Activated CD8-positive, alpha-beta memory T cell treated with anti-CD3 and anti-CD28 coated beads, Interleukin-2, amount 50 U/mL, for 1 hour (primary cell): ENCODE data around the gene CDC123.
"Not testable (repeated sequence)": the region's sequence is repeated elsewhere in the genome, so short reads cannot be mapped to it uniquely, and the experiment has no call there.

Experiments used
- DNase-seq: peaks from one replicate; pipeline ENCODE4 v3.0.0-alpha.2; 2020; ENCODE audit errors: extremely low read depth

The CDC123 gene

DNA sequence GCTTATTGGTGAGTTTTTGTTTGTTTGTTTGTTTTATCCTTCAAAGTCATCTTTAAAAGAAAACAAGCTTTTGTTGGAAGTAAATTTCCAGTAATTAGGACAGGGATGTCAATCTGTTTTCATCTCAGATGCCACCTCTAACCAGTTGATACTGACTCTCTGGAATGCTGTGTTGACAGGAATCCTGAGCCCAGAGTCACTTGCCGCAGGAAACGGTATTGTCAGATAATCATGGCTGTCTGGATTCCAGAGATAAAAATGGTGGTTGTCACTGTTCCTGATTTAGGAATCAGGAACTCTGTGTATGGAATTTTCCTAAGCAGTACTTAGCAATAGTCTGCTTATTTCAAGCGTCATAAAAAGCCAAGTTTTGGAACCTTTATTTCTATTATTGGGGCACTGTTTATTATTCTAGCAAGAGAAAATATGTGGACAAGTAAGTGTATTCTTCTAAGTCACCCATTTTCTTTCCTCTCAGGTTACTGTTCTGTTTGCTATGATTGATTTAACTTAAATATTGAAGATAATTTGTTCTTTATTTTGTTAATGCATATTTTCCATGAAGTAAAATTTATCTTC, 39.2 kb downstream of the CDC123 start:
- no peak for DNase-seq

DNA sequence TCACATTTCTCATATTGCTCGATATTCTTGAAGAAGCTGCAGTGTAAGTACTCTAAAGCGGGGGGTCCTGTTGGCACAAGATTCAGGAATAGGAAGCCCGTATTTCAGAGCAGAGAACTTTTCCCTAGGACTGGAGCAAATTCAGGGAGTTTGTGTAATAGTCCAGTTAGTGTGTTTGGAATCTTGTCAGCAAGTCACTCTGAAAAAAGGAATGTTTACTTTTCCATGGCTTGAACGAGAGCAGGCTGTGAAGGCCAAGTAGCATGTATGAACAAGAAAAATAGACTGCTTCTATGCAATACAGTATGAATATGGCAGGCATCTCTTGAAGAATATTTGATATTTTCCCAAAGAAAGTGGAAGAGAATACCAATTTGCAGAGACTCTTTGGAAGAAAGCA, 39.8 kb downstream of the CDC123 start:
- no peak for DNase-seq

DNA sequence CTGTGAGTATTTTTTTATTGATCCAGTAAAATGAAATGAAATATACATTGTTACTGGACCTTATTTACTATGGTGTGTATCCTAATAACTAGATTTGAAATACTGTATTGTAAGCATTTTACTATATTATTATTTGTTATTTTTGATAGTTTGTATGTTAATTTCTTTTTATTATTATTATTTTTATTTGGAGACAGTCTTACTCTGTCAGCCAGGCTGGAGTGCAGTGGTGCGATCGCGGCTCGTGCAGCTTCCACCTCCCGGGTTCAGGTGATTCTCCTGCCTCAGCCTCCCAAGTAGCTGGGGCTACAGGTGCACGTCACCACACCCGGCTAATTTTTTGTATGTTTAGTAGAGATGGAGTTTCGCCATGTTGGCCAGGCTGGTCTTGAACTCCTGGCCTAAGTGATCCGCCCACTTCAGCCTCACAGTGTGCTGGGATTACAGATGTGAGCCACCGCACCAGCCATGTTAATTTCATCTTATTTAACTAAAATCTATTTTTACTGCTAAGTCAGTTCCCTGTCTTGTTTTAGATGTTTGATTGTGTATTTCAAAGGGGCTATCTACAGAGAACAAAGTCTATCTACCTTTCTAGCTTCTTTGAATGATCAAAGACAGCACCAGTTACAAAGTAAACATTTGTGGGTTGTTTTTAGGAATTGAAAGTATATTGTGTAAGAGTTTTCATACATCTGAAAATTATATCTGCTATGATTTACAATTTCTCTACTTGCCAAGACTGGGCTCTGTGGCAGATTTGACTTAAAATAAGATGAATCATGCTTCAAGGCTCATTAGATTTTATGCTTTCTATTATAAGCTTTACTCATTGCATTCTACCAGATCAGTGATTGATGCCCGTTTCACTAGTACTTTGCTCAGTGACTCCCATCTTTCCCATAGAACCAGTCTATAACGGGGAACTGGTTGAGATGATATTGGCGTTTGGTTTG, 41.6 kb downstream of the CDC123 start:
- DNase-seq: no peak

DNA sequence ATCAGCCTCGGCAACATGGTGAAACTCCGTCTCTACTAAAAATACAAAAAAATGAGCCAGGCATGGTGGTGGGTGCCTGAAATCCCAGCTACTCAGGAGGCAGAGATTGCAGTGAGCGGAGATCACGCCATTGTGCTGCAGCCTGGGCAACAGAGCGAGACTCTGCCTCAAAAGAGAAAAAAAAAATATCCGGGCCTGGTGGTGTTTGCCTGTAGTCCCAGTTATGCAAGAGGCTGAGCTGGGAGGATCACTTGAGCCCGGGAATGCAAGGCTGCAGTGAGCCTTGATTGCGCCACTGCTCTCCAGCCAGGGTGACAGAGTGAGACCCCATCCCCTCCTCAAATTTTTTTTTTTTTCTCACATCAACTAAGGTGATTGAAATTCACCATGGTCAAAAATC, 42.8 kb downstream of the CDC123 start:
- no peak for DNase-seq

DNA sequence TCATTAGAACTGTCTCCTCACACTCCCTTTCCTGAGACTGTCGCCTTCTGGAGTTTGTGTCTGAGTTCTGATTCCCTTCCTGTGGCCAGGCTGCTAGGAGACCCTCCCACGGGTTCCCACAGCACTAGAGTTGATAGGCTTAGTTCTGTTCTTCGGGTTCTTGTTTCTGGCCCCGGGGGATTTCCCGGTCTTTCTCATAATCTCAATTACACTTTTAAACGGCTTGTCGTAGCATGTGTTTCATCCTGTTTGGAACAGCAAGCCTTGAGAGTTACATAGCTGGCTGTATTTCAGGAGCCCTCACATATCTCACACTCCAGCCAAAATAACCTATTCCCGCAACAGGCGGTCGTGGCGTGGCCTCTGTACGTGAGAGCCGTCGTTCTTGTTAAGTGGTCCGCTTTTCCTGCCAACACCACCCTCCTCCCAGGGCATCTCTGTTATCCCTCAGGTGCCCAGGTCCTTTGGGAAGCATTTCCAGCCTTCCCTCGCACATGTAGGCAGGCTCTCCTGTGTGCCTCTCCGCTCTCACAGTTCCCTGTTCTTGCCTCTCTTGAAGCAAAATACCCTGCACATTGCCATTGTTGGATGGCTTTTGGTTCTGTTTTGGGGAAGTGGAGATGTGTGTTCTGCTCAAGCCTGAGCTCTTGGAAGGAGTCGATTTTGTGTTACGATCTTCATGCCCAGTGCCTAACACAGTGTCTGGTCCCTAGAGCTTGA, 46.0 kb downstream of the CDC123 start:
- no peak for DNase-seq

DNA sequence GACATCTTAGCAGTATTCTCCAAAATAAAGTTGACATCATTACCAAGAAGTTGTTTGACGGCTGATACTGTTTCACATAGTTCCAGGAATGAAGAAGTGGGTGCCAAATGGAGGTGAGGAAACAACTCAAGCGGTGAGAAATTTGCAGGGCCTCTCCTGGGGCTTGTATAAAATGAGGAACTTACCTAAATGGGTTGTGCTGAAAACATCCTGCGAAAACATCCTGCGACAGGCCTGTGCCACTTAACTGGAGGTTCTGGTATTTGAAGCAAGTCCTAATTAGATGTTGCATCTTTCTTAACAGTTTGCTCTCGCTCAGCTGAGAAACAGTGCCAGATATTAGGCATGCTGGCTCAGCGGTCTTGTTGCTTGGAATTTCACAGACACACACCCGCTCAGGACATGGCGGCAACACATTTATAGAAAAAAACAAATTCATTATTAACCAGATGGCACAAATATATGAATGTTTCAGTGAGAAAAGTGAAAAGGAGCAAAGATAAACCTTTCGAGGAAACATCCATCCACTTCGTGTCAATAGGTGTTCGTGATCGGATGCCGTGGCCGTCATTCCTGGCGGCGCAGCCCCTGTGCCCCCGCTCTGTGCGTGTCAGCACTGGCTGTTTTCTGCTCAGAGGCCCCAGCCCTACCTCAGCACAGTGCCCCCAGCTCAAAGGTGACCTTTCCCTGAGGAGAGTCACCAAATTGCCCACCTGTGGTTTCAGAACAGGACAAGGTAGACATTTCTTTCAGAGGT, 48.1 kb downstream of the CDC123 start:
- no peak for DNase-seq

DNA sequence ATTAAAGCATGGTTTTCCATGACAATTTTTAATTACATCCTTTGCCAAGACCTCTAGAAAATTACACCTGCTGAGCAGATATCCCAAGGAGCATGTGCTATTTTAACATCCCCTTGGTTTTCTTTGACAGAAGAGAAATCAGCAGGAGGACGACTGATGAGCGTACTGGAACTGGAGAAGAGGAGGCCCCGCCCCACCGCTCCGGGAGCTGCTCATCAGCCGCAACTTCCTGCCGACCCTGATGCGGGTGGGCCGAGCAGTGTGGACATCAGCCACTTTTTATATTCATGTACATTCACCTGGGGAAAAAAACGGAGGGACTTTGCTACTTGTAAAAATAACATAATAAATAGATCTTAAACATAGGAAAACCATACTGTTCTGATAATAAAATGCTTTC, 54.2 kb downstream of the CDC123 start:
- no peak for DNase-seq

DNA sequence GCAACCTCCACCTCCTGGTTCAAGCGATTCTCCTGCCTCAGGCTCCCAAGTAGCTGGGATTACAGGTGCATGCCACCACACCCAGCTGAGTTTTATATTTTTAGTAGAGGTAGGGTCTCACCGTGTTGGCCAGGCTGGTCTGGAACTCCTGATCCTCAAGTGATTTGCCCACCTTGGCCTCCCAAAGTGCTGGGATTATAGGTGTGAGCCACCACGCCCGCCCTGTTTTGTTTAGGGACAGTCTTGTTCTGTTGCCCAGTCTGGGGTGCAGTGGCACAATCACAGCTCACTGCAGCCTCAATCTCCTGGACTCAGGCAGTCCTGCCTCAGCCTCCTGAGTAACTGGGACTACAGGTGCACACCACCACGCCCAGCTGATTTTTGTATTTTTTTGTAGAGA, 54.7 kb downstream of the CDC123 start:
- DNase-seq: not testable (repeated sequence)

DNA sequence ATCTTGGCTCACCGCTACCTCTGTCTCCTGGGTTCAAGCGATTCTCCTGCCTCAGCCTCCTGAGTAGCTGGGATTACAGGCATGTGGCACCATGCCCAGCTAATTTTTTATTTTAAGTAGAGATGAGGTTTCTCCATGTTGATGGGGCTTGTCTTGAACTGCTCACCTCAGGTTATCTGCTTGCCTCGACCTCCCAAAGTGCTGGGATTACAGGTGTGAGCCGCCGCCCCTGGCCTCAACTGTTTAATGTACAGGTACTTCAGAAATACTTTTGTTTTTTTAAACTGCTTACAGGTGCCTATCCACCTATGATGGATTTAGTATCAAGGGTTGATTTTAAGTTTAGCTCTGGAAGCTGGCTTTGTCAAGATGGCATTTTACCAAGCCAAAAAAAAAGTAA, 55.6 kb downstream of the CDC123 start:
- no peak for DNase-seq

DNA sequence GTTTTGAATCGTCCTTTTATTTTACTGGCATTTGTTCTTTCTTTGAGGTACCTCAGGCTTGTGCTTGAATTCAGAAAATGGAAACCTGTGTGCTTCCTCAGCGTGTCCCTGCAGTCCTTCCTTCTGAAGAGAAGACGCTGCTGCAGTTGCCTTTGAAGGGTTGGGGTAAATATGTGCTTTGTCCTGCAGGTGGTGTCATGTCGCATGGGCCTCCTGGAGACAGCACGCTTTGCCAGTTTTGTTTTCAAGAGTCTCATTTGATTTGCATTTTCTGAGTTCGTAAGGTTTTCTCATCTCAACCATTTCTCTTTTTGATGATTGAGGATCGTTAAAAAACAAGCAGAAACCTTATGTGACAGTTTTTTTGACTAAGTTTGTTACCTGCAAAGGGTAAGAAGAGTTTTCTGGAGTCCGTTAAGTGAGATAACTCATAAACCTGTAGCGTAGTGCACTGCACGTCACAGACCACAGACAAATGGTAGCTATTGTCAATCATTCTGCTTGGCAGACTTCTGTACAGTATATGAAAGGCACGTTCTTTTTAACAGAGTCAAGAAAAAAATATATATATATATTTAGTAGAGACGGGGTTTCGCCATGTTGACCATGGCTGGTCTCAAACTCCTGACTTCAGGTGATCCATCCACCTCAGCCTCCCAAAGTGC, 57.0 kb downstream of the CDC123 start:
- no peak for DNase-seq

DNA sequence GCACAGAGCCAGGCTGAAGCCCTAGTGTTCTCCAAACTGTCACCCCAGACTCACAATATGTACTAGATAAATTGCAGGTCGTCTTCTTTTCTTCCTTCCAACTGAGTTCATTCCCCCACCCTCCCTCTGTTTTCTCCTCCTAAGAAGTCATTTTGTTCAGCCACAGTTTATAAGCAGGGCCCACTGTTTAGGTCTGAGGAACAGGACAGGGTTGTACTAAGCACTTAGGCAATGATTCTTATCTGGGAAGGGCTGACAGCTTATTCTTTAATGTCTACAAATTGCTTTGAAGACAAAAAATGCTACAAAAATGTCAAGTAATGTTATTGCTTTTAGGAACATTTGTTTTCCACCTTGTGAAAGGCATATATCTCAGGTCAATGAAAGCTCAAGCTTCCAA, 59.1 kb downstream of the CDC123 start:
- DNase-seq: no peak

DNA sequence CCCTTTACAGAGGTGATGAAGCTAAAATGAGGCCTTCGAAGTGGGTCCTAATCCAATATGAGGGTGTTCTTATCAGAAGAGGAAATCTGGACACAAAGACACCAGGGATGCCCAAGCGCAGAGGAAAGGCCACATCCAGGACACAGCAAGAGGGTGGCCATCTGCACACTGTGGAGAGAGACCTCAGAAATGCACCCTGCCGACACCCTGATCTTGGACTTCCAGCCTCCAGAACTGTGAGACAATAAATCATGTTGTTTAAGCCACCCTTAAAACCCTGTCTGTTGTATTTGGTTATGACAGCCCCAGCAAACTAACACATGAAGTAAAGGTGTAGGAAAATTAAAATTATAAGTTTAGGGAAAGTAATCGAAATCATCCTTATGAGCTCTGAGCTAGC, 64.0 kb downstream of the CDC123 start:
- no peak for DNase-seq

DNA sequence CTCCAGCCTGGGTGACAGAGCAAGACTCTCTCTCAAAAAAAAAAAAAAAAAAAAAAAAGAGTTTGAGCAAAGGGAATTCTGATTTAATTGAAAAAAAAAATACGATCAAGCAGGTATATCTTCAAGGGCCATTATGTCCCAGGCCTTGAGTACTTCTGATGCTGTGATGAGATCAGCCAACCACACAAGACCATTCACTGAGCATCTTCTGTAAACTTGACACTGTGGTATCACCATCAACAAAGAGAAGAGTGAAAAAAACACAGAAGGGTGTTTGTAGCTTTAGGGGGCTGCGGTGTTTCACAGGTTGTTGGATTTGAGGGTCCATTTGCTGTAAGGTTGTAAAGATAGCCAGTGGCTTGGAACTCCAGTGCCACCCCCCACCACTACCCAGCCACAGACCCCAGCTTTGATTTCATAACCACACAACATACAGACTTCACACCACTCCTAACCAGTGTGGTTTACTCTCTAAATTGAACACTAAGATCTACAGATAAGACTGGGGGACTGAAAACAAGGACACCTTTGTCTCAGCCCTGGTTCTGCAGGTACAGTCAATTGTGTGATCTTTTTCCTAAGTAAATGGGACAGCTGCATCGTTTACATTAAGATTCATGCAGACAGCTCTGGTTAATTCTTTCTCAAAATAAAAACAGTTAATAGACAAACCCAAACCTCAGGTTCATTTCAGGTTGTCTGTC, 66.4 kb downstream of the CDC123 start:
- no peak for DNase-seq

DNA sequence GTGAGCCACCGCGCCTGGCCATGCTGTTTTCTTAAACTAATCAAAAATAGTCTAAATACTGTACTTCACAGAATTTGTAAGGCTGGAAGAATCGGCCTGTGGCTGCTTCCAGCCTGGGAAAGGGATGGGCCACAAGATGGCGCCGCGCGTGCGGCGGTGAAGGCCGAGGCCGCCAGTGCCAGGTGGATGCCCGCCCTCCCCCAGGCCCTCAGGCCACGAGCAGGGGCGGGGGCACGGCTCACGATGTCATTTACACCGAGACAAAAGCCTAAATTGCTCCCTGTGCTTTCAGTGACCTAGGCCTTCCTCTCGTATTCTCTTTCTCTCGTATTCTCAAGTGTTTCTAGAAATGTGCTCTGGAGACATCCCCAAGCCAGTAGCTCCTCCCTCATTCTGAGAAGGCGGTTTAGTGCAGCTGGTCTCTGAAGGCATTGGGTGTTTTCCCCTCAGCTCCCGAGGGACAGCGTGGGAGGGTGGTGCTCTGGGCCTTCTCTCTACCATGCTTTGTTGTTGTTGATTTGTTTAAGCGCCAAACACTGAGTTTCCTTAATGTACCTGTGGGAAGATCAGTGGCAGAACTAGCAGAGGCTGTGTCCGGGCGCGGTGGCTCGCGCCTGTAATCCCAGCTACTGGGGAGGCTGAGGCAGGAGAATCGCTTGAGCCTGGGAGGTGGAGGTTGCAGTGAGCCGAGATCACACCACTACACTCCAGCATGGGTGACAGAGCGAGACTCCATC, 68.4 kb downstream of the CDC123 start:
- DNase-seq: no peak

DNA sequence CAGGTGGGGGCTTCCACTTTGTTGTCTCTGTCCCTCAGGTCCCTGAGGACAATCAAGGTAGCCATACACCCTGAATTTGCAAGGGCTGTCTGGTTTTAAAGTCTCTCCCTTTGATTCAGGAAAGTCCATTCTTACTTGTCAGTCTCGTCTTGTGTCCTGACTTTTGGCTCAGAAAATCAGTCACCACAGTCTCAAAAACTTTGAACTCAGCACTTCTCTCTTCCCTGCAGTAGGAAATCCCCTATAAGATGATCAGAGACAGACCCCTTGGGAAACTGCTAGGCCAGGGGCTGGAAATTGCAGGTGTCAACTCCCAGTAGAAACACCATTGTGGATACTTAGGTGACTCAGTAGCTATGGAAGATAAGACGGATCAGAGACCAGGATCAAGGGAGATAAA, 73.1 kb downstream of the CDC123 start:
- no peak for DNase-seq

DNA sequence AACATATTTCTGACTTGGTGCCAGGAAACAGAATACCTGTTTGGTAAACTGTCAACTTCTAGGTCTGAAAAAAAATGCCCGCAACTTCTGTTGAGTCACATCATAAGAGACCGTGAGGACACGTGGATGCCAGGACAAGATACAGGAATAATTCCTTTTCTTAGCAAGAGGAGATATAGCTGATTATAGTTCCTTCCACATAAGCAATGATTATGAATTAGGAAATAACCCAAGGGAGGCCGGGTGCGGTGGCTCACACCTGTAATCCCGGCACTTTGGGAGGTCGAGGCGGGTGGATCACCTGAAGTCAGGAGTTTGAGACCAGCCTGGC, 75.2 kb downstream of the CDC123 start:
- no peak for DNase-seq

DNA sequence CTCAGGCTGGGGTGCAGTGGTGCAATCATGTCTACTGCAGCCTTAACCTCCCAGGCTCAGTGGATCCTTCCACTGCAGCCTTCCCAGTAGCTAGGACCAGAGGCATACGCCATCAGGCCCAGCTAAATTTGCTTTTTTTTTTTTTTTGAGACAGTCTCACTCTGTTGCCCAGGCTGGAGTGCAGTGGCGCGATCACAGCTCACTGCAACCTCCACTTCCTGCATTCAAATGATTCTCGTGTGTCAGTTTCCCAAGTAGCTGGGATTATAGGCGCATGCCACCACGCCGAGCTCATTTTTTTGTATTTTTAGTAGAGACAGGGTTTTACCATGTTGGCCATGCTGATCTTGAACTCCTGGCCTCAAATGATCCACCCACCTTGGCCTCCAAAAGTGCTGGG, 81.9 kb downstream of the CDC123 start:
- DNase-seq: not testable (repeated sequence)

DNA sequence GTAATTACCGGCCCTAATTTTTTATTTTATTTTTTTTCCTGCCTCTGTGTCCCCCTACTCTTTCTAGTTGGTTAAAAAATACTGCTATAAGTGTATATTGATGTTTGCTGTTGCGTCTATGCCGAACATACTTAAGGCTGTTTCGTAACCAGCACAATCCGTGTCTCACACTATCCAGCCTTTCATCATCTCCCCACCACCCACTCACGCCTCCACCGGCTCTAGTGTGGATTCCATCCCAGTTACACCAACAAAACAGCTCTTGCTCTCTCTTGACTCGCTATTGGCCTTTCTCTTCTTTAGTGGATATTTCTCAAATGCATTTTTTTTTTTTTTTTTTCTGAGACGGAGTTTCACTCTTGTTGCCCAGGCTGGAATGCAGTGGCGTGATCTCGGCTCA, 83.3 kb downstream of the CDC123 start:
- DNase-seq: no peak

DNA sequence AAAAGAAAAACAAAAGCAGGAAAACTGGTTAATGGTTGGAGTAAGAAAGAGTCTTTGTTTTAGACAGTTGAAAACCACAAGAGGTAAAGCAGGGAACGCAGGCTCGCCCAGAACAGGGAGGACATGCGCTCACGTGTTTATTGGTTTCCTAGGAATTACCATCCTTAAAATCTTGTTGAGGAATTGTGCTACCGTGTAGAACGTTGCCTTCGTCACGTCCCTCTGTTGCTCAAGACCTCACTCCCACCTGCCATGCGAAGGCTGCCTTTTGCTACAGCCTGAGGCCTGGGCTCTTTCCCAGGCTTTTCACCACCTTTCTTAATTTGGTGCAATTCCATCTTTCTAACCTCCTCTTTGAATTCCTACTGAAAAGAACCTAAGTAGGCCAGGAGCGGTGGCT, 91.8 kb downstream of the CDC123 start:
- no peak for DNase-seq

DNA sequence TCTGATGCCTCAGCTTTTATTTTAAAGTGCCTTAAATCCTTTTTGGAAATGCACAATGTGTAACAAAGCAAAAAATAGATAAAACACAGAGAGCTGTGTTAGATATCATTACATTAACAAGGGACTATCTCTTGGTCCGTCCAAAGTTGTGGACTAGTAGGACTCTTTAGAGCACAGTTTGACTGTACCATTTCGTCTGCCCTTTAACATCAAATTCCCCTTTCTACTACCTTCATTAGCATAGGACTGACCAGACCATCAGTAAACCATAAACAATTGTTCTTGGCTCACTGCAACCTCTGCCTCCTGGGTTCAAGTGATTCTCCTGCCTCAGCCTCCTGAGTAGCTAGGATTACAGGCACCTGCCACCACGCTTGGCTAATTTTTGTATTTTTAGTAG, 101.8 kb downstream of the CDC123 start:
- DNase-seq: not testable (repeated sequence)
